IPS DF 19.7 (cell line): ENCODE data around the gene TNNT2.

Experiments used
- DNase-seq: peaks from one replicate; pipeline ENCODE4 v3.0.0-alpha.2; 2013; ENCODE audit warnings: low read depth, low spot score

The TNNT2 gene

DNA sequence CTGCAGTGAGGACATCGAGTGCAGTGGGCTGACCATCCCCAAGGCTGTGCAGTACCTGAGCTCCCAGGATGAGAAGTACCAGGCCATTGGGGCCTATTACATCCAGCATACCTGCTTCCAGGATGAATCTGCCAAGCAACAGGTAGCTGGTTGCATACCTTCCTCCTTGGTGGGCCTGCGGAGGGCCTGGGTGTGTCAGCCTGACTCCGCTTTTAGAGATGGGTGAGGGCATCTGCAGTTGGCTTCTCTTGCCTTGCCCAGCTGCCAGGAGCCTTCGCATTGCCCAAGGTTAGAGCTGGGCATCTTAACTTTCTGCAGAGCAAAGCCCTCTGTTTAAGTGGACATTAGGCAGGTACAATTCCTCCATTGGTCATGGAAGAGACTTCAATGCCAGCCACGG is 60.9 kb downstream of the TNNT2 start:
- DNase-seq, result no peak

- no peak for DNase-seq
These were observed 64.4 kb downstream of the TNNT2 start for GRCh38 chr1:201313086-201313485.

DNA sequence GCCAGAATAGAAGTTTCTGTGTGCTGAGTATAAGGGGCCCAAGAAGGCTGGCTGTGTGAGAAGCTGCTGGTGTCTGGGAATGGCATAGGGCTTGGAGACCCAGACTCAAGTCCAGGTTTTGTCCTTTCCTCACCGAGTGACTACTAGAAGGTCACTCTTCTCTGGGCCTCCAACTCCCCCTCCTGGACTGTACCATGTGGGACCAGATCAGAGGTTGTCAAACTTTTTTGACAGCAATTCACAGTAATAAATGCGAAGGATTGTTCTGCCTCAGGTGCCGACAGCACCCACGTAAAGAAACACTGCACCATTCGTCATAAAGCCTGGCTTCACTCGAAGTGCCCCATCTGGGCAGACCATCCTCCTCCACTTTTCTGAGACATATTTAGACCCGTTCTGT is 65.2 kb downstream of the TNNT2 start:
- DNase-seq, result no peak

DNA sequence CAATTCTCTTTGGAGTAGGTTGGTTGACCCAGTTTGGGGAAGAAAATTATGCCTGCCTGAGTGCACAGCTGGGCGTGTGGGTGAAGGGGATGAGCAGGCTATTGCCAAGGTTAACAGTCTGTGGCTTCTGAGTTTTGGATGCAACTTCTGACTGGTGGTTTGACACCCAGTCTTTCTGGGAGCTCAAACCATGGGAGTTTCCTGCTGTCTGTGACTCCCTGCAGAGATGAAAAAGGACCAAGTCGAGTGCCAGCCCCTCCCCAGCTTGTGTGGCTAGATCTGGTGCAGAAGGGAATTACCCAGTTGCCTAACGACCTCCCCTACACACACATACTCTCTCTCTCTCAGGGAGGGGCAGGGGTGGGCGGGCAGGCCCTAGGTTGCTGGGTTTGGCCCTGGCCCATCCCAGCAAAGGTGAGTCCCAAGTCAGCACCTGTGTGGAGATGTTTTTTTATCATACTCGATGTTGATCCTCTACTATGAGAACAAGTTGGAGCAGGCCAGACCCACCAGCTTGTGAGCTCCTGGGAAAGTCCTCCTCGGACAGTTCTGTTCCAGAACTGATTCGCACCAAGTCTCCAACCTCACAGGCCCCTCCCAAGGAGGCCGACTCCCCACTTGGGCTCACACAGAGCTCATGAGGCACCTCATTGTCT is 66.0 kb downstream of the TNNT2 start:
- no peak for DNase-seq

DNA sequence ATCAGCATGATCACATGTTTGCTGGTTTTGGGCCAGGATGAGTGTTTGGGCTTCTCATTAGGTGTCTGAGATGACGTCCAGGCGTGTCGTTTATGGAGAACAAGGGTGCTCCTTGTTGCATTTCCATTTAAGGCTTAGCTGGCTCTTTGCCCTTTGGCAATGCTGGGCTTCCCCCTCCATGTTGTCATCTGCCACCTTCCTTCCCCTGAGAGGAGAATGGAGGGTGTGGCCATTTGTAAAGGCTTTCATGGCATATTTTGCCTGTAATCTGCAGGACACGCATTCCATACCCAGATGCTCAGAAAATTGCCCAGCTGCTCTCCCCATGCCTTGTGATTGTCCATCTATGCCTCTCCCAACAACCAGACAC is 66.5 kb downstream of the TNNT2 start:
- DNase-seq, result no peak

- no peak for DNase-seq
These were observed 67.1 kb downstream of the TNNT2 start for GRCh38 chr1:201310251-201310985.

DNA sequence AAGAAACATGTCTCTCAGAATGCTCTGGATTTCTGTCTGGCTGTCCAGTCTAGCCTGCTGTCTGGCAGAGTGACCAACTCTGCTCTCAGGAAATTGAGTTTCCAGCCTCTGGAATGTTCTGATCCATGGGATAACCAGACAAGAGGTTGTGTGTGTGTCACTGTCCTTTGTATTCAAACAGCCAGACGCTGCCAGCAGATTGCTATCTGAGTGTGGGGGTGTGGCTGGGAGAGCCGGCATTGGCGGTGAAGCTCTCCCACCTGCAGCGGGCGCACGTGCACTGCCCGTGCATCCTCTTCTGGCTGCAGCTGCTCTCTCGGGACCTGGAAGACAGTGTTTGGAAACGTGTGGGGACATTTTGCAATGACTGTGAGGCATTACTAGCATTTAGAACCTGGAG is 68.1 kb downstream of the TNNT2 start:
- DNase-seq, result peak; percentile 25
